GM12873 (cell line): ENCODE data around the gene RTTN.

Experiments
- CTCF ChIP-seq: IDR thresholded peaks from 2 replicates; pipeline ENCODE4 v1.5.1; 2012; ENCODE audit warnings: low read depth, mild to moderate bottlenecking, moderate library complexity, low read length, control low read depth; ENCODE audit not compliant: insufficient read depth; ENCODE audit errors: missing control alignments

Gene RTTN

GRCh38 chr18:70029163-70029562, 176.3 kb downstream of the RTTN start:
- no peak for TF ChIP-seq CTCF

- no peak for TF ChIP-seq CTCF
Measured at GRCh38 chr18:70028734-70029133, 176.8 kb downstream of the RTTN start.

- no peak for TF ChIP-seq CTCF
Measured at GRCh38 chr18:70028084-70028483, 177.4 kb downstream of the RTTN start.

- TF ChIP-seq CTCF = no peak
Measured at GRCh38 chr18:70025580-70025979, 179.9 kb downstream of the RTTN start.

GRCh38 chr18:70024829-70025228, 180.7 kb downstream of the RTTN start:
- TF ChIP-seq CTCF = no peak

GRCh38 chr18:70024093-70024492, 181.4 kb downstream of the RTTN start:
- TF ChIP-seq CTCF = no peak

- no peak for TF ChIP-seq CTCF
Measured at GRCh38 chr18:70022636-70023035, 182.9 kb downstream of the RTTN start.
